Skeletal muscle cell (primary cell): ENCODE measurements around the gene DIP2C.
"Not testable (repeated sequence)": the region's sequence is repeated elsewhere in the genome, so short reads cannot be mapped to it uniquely, and the experiment has no call there.

Source experiments
- DNase-seq: peaks from one replicate; pipeline ENCODE4 v3.0.0-alpha.2; 2010; ENCODE audit warnings: low read depth
- H3K4me3 ChIP-seq: 2 replicates; pipeline ENCODE4 v1.5.1; 2011; ENCODE audit warnings: low read depth, mild to moderate bottlenecking, control low read depth, low read length, moderate library complexity

DIP2C gene

GRCh38 chr10:279232-279631 lies 410.2 kb downstream of the DIP2C start:
- no peak overlapping the region for H3K4me3 ChIP-seq
- no peak for DNase-seq

GRCh38 chr10:278707-279106 lies 410.8 kb downstream of the DIP2C start:
- no peak for DNase-seq
- no peak overlapping the region for H3K4me3 ChIP-seq

- no peak for DNase-seq
Measured at GRCh38 chr10:277963-278362, 411.5 kb downstream of the DIP2C start.

GRCh38 chr10:275680-276079 lies 413.8 kb downstream of the DIP2C start:
- DNase-seq = no peak
- no peak overlapping the region for H3K4me3 ChIP-seq

More at GRCh38 chr10:277963-278362, 411.5 kb downstream of the DIP2C start:
- no peak overlapping the region for H3K4me3 ChIP-seq

GRCh38 chr10:274866-275265 lies 414.6 kb downstream of the DIP2C start:
- DNase-seq = no peak
- no peak overlapping the region for H3K4me3 ChIP-seq

- no peak overlapping the region for H3K4me3 ChIP-seq
- no peak for DNase-seq
Measured at GRCh38 chr10:273088-273487, 416.4 kb downstream of the DIP2C start.

- no peak overlapping the region for H3K4me3 ChIP-seq
- no peak for DNase-seq
Measured at GRCh38 chr10:271722-272121, 417.7 kb downstream of the DIP2C start.

GRCh38 chr10:271201-271600 lies 418.3 kb downstream of the DIP2C start:
- DNase-seq = no peak
- H3K4me3 ChIP-seq = no peak overlapping the region

- no peak overlapping the region for H3K4me3 ChIP-seq
- DNase-seq = no peak
Measured at GRCh38 chr10:269440-270074, 419.9 kb downstream of the DIP2C start.

- no peak for DNase-seq
- no peak overlapping the region for H3K4me3 ChIP-seq
Measured at GRCh38 chr10:267705-268104, 421.8 kb downstream of the DIP2C start.

GRCh38 chr10:266974-267425 lies 422.5 kb downstream of the DIP2C start:
- no peak overlapping the region for H3K4me3 ChIP-seq
- no peak for DNase-seq

- not testable (repeated sequence) for DNase-seq
Measured at GRCh38 chr10:265816-266588, 423.5 kb downstream of the DIP2C start.

GRCh38 chr10:265074-265440 lies 424.4 kb downstream of the DIP2C start:
- not testable (repeated sequence) for H3K4me3 ChIP-seq, DNase-seq

More at GRCh38 chr10:265816-266588, 423.5 kb downstream of the DIP2C start:
- not testable (repeated sequence) for H3K4me3 ChIP-seq

GRCh38 chr10:264160-265073 lies 425.1 kb downstream of the DIP2C start:
- H3K4me3 ChIP-seq = not testable (repeated sequence)
- peak; percentile 9 for DNase-seq

- no peak overlapping the region for H3K4me3 ChIP-seq
- DNase-seq = no peak
Measured at GRCh38 chr10:260819-261429, 428.5 kb downstream of the DIP2C start.

- no peak overlapping the region for H3K4me3 ChIP-seq
- no peak for DNase-seq
Measured at GRCh38 chr10:251982-252582, 437.4 kb downstream of the DIP2C start.

GRCh38 chr10:248307-248706 lies 441.2 kb downstream of the DIP2C start:
- no peak for DNase-seq
- no peak overlapping the region for H3K4me3 ChIP-seq

- no peak for DNase-seq
- no peak overlapping the region for H3K4me3 ChIP-seq
Measured at GRCh38 chr10:247480-247879, 442.0 kb downstream of the DIP2C start.

- H3K4me3 ChIP-seq = no peak overlapping the region
- DNase-seq = no peak
Measured at GRCh38 chr10:246431-246830, 443.0 kb downstream of the DIP2C start.
